WERI-Rb-1 (cell line): Measurements from ENCODE around the gene EHD2.
"Not testable (repeated sequence)": the region's sequence is repeated elsewhere in the genome, so short reads cannot be mapped to it uniquely, and the experiment has no call there.

Experiments used
- DNase-seq: peaks from one replicate; pipeline ENCODE4 v3.0.0-alpha.2; 2020
- H3K27ac ChIP-seq: fragments of 250-450 bp; sonication (Bioruptor Pico); 2 replicates; pipeline ENCODE4 v1.5.1; 2020; ENCODE audit warnings: mild to moderate bottlenecking, moderate library complexity
- H3K27me3 ChIP-seq: fragments of 250-450 bp; sonication (Bioruptor Pico); 2 replicates; pipeline ENCODE4 v1.5.1; 2021; ENCODE audit warnings: mild to moderate bottlenecking, low read depth, moderate library complexity; ENCODE audit not compliant: insufficient read depth, severe bottlenecking
- H3K36me3 ChIP-seq: fragments of 250-450 bp; sonication (Bioruptor Pico); 2 replicates; pipeline ENCODE4 v1.5.1; 2020; ENCODE audit warnings: mild to moderate bottlenecking, moderate library complexity
- H3K4me3 ChIP-seq: 2 replicates; pipeline ENCODE4 v1.5.1; 2011; ENCODE audit warnings: low read depth, mild to moderate bottlenecking, control low read depth, low read length
- H3K9me3 ChIP-seq: fragments of 250-450 bp; sonication (Bioruptor Pico); 2 replicates; pipeline ENCODE4 v1.5.1; 2021; ENCODE audit warnings: mild to moderate bottlenecking, moderate library complexity; ENCODE audit not compliant: severe bottlenecking
- TF ChIP-seq, protein P1 (sequence below): IDR thresholded peaks from 2 replicates; pipeline ENCODE4 v1.5.1; 2011; ENCODE audit warnings: low read depth, mild to moderate bottlenecking, control low read depth, inconsistent platforms, low read length

Gene EHD2, protein sequence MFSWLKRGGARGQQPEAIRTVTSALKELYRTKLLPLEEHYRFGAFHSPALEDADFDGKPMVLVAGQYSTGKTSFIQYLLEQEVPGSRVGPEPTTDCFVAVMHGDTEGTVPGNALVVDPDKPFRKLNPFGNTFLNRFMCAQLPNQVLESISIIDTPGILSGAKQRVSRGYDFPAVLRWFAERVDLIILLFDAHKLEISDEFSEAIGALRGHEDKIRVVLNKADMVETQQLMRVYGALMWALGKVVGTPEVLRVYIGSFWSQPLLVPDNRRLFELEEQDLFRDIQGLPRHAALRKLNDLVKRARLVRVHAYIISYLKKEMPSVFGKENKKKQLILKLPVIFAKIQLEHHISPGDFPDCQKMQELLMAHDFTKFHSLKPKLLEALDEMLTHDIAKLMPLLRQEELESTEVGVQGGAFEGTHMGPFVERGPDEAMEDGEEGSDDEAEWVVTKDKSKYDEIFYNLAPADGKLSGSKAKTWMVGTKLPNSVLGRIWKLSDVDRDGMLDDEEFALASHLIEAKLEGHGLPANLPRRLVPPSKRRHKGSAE

DNA sequence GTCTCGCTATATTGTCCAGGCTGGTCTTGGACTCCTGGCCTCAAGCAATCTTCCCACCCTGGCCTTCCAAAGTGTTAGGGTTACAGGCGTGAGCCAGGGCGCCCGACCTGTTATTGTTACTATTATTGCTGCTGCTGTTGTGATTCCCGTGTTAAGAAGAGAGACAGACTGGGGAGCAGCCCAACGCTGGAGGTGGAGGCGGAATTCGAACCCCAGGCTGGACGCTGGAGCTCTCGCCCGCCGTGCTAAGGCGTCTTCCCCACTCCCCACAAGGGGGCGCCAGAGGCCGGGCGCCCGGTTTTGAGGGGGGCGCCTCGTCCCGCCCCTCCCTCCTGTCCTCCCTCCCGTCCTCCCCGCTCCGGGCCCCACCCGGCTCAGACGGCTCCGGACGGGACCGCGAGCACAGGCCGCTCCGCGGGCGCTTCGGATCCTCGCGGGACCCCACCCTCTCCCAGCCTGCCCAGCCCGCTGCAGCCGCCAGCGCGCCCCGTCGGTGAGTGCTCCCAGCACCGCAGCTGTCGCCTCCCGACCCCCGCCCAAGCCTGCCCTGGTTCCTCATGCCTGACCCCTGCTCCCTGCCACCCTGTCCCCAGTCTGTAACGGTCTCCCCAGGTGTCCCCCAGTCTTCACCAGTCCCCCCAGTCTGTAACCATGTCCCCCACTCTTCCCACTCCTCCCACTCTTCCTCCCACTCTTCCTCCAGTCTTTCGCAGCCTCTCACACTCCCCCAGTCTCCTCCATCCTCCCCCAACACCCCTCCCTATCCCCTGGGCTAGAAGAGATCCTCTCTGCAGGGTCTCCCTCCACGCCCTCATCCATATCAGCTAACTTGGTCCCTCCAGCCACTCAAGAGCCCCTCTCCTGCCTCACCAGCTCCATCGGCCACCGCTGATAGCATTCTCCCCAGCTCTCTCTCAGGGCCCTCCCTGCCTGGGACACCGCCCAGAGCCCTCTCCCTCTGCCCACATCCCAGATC, at the start of gene EHD2:
EHD2 (plus strand) TSS at position 377 of the 976 bp plus-strand sequence. CDS start 3,191 bp downstream, outside the sequence.
- Histone ChIP-seq H3K9me3 (peaks cover 13% of the 10 kb centered on the region), H3K27me3 (no peaks in the 10 kb centered on the region), H3K27ac (no peak within 1 kb of the TSS), H3K36me3 (no peaks in the 10 kb centered on the region), H3K4me3 (no peak within 1 kb of the TSS)
- TF ChIP-seq, protein P1, sequence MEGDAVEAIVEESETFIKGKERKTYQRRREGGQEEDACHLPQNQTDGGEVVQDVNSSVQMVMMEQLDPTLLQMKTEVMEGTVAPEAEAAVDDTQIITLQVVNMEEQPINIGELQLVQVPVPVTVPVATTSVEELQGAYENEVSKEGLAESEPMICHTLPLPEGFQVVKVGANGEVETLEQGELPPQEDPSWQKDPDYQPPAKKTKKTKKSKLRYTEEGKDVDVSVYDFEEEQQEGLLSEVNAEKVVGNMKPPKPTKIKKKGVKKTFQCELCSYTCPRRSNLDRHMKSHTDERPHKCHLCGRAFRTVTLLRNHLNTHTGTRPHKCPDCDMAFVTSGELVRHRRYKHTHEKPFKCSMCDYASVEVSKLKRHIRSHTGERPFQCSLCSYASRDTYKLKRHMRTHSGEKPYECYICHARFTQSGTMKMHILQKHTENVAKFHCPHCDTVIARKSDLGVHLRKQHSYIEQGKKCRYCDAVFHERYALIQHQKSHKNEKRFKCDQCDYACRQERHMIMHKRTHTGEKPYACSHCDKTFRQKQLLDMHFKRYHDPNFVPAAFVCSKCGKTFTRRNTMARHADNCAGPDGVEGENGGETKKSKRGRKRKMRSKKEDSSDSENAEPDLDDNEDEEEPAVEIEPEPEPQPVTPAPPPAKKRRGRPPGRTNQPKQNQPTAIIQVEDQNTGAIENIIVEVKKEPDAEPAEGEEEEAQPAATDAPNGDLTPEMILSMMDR, result peak; percentile 54
- DNase-seq, result no peak

DNA sequence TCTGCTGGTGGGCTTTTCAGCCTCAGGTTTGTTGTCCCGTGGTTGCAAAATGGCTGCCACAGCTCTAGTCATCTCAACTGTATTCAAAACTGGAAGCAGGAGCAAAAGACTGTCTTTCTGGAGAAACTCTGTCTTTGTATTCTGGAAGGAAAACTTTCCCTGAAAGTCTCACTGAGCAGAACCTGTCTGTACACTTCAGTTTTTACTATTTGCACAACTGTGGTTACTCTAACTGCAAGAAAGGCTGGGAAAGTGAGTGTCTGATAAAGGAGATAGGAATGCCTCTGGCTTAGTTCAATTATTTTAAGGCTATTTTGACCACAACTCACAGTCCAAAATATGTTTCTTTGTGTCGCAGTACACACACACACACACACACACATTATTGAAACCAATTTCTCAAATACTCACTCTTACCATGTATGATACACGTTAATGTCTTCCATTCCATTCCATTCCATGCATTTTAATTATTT, 49.7 kb upstream of the EHD2 start:
- H3K9me3 ChIP-seq, result no peaks in the 10 kb centered on the region
- no peak for DNase-seq
- TF ChIP-seq, protein P1, result no peak
- no peak overlapping the region for H3K27ac ChIP-seq
- no peaks in the 10 kb centered on the region for H3K27me3 ChIP-seq
- peaks cover 9% of the 10 kb centered on the region for H3K36me3 ChIP-seq
- no peak overlapping the region for H3K4me3 ChIP-seq

DNA sequence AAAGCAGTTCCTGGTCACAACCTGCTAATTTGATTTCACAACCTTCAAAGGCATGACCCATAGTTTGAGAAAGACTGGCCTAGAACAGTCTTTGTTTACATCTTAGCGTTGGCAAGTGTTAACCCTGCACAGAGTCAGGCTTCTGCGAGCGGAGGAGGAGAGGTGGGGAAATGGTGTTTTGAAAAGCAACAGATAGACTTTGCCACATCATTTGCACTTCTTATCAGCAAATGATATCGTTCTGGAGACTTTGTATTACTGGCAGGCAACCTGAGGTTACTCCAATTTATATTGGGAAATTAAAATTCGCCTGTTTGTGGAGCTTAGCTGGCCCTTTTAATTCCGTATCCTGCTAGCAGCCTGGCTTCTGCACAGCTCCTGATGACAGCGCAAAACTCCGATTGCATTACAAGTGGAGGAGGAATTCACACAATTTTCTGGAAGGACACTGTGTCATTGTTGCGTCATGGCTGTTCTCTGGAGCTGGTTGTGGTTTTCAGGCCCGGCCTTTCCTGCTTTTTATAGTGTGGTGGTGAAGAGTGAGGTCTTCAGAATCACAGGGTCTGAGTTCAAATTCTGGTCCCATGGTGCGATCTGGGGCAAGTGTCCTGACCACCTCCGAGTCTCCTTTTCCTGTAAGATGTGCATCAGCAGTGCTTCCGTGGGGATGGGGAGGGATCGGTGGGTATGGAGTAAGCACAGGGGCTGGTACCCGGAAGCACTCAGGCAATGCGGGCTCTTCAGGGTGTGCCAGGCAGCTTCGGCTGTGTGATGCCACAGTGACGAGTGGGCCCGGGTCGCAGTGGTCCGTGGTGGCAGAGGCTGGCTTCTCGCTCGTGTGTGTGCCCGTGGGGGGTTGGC, 49.1 kb upstream of the EHD2 start:
- Histone ChIP-seq H3K27me3 (no peaks in the 10 kb centered on the region), H3K9me3 (no peaks in the 10 kb centered on the region), H3K4me3 (no peak overlapping the region), H3K27ac (no peak overlapping the region), H3K36me3 (peaks cover 9% of the 10 kb centered on the region)
- DNase-seq, result no peak
- TF ChIP-seq, protein P1, result no peak

DNA sequence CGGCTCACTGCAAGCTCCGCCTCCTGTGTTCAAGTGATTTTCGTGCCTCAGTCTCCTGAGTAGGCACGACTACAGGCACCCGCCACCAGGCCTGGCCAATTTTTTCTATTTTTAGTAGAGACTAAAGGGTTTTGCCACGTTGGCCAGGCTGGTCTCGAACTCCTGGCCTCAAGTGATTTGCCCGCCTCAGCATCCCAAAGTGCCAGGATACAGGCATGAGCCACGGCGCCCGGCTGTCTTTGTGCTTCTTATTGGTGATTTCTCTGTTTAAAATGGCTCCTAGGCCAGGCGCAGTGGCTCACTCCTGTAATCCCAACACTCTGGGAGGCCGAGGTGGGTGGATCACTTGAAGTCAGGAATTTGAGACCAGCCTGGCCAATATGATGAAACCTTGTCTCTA, 44.7 kb upstream of the EHD2 start:
- not testable (repeated sequence) for H3K27ac ChIP-seq, DNase-seq
- H3K36me3 ChIP-seq, result peaks cover 13% of the 10 kb centered on the region

DNA sequence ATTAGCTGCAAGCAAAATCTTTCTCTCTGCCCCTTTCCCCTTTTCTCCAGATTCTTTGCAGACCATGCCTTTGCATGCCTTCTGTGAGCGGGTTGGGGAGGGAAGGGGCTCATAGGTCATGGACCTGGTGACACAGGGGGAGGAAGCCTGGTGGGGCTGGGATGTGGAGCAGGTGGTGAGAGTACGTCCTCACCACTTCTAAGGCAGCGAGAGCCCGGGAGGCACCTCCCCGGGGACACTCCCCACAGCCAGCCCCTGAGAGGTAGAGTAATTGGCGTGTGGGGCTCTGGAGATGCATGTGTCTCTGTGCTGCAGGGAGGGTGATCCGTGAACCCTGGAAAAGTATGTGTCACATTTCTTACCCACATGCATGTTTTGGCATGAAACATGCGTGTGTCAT, 42.5 kb upstream of the EHD2 start:
- DNase-seq, result no peak
- TF ChIP-seq, protein P1, result no peak
- H3K27ac ChIP-seq, result no peak overlapping the region
- no peak overlapping the region for H3K4me3 ChIP-seq
- H3K27me3 ChIP-seq, result no peaks in the 10 kb centered on the region
- H3K36me3 ChIP-seq, result peaks cover 18% of the 10 kb centered on the region
- H3K9me3 ChIP-seq, result no peaks in the 10 kb centered on the region

More for the DNA sequence above, 44.7 kb upstream of the EHD2 start:
- not testable (repeated sequence) for H3K4me3 ChIP-seq, H3K27me3 ChIP-seq, H3K9me3 ChIP-seq
